GM12872 (cell line): ENCODE measurements around the gene ICOS.

Experiments used
- CTCF ChIP-seq: IDR thresholded peaks from 3 replicates; pipeline ENCODE4 v1.5.1; 2011; ENCODE audit warnings: low read depth, mild to moderate bottlenecking, low read length, moderate library complexity; ENCODE audit not compliant: insufficient read depth

The ICOS gene

GRCh38 chr2:203893401-203893800 is 43.2 kb upstream of the ICOS start:
- TF ChIP-seq CTCF: no peak

- no peak for TF ChIP-seq CTCF
Observed at GRCh38 chr2:203893840-203894239, 42.7 kb upstream of the ICOS start.

- no peak for TF ChIP-seq CTCF
Observed at GRCh38 chr2:203894262-203894661, 42.3 kb upstream of the ICOS start.

GRCh38 chr2:203897544-203897943 is 39.0 kb upstream of the ICOS start:
- no peak for TF ChIP-seq CTCF

GRCh38 chr2:203898657-203899056 is 37.9 kb upstream of the ICOS start:
- TF ChIP-seq CTCF: no peak

GRCh38 chr2:203900253-203900652 is 36.3 kb upstream of the ICOS start:
- TF ChIP-seq CTCF: no peak

GRCh38 chr2:203904022-203904421 is 32.5 kb upstream of the ICOS start:
- no peak for TF ChIP-seq CTCF

GRCh38 chr2:203905656-203906055 is 30.9 kb upstream of the ICOS start:
- TF ChIP-seq CTCF: no peak
